ENCODE measurements around the gene ZNF57.
"Not testable (repeated sequence)": the region's sequence is repeated elsewhere in the genome, so short reads cannot be mapped to it uniquely, and the experiment has no call there.

The ZNF57 gene

DNA sequence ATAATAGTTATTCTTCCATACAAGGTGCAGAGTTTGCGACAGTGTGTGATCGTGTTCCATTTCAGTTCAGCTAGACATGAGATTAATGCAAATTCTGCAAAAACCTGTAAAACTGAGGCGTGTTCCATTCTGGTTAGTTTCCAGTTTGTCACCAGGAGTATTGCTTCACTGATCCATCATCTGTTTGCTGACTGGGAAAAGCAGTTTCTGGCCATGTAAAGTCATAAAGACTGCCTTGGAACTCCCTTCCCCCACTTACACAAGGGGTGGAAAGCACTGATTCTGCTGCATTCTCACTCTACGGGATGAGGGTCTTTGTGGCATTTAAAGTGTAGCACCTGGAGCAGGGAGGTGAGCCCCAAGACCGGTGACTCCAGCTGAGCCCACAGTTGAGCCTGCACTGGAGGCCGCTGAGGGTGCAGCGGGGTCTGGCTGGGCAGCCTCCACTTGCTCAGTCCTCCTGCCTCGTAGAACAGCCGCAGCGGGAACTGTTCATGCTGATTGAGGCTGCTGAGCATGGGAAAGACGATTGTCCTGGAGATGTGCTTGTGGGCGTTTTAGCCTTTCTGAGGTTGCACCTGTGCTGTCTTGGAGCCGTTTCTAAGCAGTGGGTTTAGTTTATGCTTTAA lies 2.0 kb downstream of the ZNF57 start:
- no peak overlapping the region for H3K4me2 ChIP-seq (ENCODE audit: low read depth, low read length, poor library complexity, severe bottlenecking)
- H2AFZ ChIP-seq (ENCODE audit: low read depth, low read length, severe bottlenecking), result no peak overlapping the region
- no peak overlapping the region for H3K4me3 ChIP-seq (ENCODE audit: insufficient read depth, low read length, poor library complexity, severe bottlenecking)
- no peaks in the 10 kb centered on the region for H3F3A ChIP-seq (ENCODE audit: insufficient read depth)
- TF ChIP-seq, protein P1, sequence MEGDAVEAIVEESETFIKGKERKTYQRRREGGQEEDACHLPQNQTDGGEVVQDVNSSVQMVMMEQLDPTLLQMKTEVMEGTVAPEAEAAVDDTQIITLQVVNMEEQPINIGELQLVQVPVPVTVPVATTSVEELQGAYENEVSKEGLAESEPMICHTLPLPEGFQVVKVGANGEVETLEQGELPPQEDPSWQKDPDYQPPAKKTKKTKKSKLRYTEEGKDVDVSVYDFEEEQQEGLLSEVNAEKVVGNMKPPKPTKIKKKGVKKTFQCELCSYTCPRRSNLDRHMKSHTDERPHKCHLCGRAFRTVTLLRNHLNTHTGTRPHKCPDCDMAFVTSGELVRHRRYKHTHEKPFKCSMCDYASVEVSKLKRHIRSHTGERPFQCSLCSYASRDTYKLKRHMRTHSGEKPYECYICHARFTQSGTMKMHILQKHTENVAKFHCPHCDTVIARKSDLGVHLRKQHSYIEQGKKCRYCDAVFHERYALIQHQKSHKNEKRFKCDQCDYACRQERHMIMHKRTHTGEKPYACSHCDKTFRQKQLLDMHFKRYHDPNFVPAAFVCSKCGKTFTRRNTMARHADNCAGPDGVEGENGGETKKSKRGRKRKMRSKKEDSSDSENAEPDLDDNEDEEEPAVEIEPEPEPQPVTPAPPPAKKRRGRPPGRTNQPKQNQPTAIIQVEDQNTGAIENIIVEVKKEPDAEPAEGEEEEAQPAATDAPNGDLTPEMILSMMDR (IDR thresholded peaks at IDR 0.05; ENCODE audit: insufficient read depth, low read length, poor library complexity, severe bottlenecking), result no peak
- TF ChIP-seq EZH2phosphoT487 (conservative IDR thresholded peaks at IDR 0.05; ENCODE audit: low read length), result no peak
- no peak overlapping the region for H3K27ac ChIP-seq (ENCODE audit: low read depth, low read length)
- H3K79me2 ChIP-seq (ENCODE audit: insufficient read depth, low read length), result no peaks in the 10 kb centered on the region
- no peaks in the 10 kb centered on the region for H4K20me1 ChIP-seq (ENCODE audit: low read depth, low read length)
- no peaks in the 10 kb centered on the region for H3K36me3 ChIP-seq (ENCODE audit: low read length)
- no peak overlapping the region for H3K9ac ChIP-seq (ENCODE audit: low read length)
- no peaks in the 10 kb centered on the region for H3K9me2 ChIP-seq (replicated peaks; ENCODE audit: insufficient read depth, low read length)
- H3K9me3 ChIP-seq (ENCODE audit: insufficient read depth, low read length), result no peaks in the 10 kb centered on the region
- no peaks in the 10 kb centered on the region for H3K27me3 ChIP-seq (ENCODE audit: low read length)

- not testable (repeated sequence) for H3K79me2 ChIP-seq (ENCODE audit: insufficient read depth, low read length); H3F3A ChIP-seq (ENCODE audit: insufficient read depth); H3K4me2 ChIP-seq (ENCODE audit: low read depth, low read length, poor library complexity, severe bottlenecking); H3K4me3 ChIP-seq (ENCODE audit: insufficient read depth, low read length, poor library complexity, severe bottlenecking); H3K27me3 ChIP-seq (ENCODE audit: low read length); H4K20me1 ChIP-seq (ENCODE audit: low read depth, low read length); H2AFZ ChIP-seq (ENCODE audit: low read depth, low read length, severe bottlenecking); H3K9ac ChIP-seq (ENCODE audit: low read length); H3K9me3 ChIP-seq (ENCODE audit: insufficient read depth, low read length); H3K36me3 ChIP-seq (ENCODE audit: low read length); H3K27ac ChIP-seq (ENCODE audit: low read depth, low read length); H3K9me2 ChIP-seq (replicated peaks; ENCODE audit: insufficient read depth, low read length)
These were observed 2.6 kb downstream of the ZNF57 start for GRCh38 chr19:2903326-2903725.

DNA sequence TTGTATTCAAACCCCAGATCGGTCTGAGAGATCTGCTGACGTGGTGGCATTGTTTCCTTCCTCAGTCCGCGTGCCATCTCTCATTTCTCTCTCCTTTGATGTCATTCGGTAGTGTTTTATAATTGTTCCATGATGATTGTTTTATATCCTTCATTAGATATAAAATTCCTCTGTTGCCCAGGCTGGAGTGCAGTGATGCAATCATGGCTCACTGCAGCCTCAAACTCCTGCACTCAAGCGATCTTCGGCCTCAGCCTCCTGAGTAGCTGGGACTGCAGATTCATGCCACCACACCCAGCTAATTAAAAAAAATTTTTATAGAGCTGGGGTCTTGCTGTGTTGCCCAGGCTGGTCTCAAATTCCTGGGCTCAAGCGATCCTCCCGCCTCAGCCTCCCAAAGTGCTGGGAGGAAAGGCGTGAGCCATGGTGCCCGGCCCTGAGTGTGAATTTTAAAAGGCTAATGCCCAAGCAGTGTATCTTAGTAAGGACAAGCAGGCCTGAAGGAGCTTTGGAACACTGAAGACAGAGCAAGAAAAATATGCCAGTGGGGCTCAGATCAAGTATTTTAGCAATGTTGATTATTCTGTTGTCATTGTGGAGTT lies 5.3 kb downstream of the ZNF57 start:
- H2AFZ ChIP-seq (ENCODE audit: low read depth, low read length, severe bottlenecking), result no peak overlapping the region
- no peaks in the 10 kb centered on the region for H4K20me1 ChIP-seq (ENCODE audit: low read depth, low read length)
- H3K4me2 ChIP-seq (ENCODE audit: low read depth, low read length, poor library complexity, severe bottlenecking), result no peak overlapping the region
- TF ChIP-seq EZH2phosphoT487 (conservative IDR thresholded peaks at IDR 0.05; ENCODE audit: low read length), result no peak
- TF ChIP-seq, protein P1 (IDR thresholded peaks at IDR 0.05; ENCODE audit: insufficient read depth, low read length, poor library complexity, severe bottlenecking), result no peak
- no peak overlapping the region for H3K9ac ChIP-seq (ENCODE audit: low read length)
- no peak overlapping the region for H3K4me3 ChIP-seq (ENCODE audit: insufficient read depth, low read length, poor library complexity, severe bottlenecking)
- H3K36me3 ChIP-seq (ENCODE audit: low read length), result no peaks in the 10 kb centered on the region
- H3K27me3 ChIP-seq (ENCODE audit: low read length), result no peaks in the 10 kb centered on the region
- H3K9me3 ChIP-seq (ENCODE audit: insufficient read depth, low read length), result no peaks in the 10 kb centered on the region
- H3K79me2 ChIP-seq (ENCODE audit: insufficient read depth, low read length), result no peaks in the 10 kb centered on the region
- H3F3A ChIP-seq (ENCODE audit: insufficient read depth), result no peaks in the 10 kb centered on the region
- H3K27ac ChIP-seq (ENCODE audit: low read depth, low read length), result no peak overlapping the region
- H3K9me2 ChIP-seq (replicated peaks; ENCODE audit: insufficient read depth, low read length), result no peaks in the 10 kb centered on the region

DNA sequence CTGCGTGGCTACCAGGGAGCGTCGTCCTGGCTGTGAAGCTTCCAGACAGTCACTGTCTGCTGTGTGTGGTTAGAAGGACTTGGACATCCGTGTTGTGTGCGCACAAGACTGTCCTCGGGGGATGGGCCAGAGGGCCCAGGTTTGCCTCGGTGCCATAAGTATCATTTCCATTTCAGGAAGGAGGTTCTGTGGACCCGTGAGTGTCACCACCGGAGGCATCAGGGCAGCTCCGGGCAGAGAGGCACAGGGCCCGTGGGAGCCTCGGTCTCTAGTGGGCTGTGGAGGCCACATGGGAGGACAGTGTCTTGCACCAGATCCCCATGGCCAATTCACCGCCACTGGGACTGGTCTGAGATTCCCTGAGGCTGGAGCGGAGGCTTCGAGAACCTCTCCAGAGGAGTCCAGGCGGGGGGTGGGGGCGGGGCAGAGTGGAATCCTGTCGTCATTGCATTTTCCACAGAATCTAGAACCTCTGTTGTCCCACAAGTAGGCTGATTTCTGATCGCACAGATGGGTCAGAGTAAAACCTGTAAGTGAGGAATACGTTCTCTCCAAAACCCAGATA lies 6.0 kb downstream of the ZNF57 start:
- no peaks in the 10 kb centered on the region for H4K20me1 ChIP-seq (ENCODE audit: low read depth, low read length)
- no peak for TF ChIP-seq EZH2phosphoT487 (conservative IDR thresholded peaks at IDR 0.05; ENCODE audit: low read length)
- no peaks in the 10 kb centered on the region for H3K27me3 ChIP-seq (ENCODE audit: low read length)
- no peak overlapping the region for H3K27ac ChIP-seq (ENCODE audit: low read depth, low read length)
- H3F3A ChIP-seq (ENCODE audit: insufficient read depth), result no peaks in the 10 kb centered on the region
- no peaks in the 10 kb centered on the region for H3K9me2 ChIP-seq (replicated peaks; ENCODE audit: insufficient read depth, low read length)
- H3K4me2 ChIP-seq (ENCODE audit: low read depth, low read length, poor library complexity, severe bottlenecking), result no peak overlapping the region
- no peaks in the 10 kb centered on the region for H3K79me2 ChIP-seq (ENCODE audit: insufficient read depth, low read length)
- H3K4me3 ChIP-seq (ENCODE audit: insufficient read depth, low read length, poor library complexity, severe bottlenecking), result no peak overlapping the region
- H3K9ac ChIP-seq (ENCODE audit: low read length), result no peak overlapping the region
- H3K36me3 ChIP-seq (ENCODE audit: low read length), result no peaks in the 10 kb centered on the region
- H3K9me3 ChIP-seq (ENCODE audit: insufficient read depth, low read length), result no peaks in the 10 kb centered on the region
- H2AFZ ChIP-seq (ENCODE audit: low read depth, low read length, severe bottlenecking), result no peak overlapping the region

Measured in SU-DHL-6 (cell line).